ENCODE results near the gene KANTR.

DNA sequence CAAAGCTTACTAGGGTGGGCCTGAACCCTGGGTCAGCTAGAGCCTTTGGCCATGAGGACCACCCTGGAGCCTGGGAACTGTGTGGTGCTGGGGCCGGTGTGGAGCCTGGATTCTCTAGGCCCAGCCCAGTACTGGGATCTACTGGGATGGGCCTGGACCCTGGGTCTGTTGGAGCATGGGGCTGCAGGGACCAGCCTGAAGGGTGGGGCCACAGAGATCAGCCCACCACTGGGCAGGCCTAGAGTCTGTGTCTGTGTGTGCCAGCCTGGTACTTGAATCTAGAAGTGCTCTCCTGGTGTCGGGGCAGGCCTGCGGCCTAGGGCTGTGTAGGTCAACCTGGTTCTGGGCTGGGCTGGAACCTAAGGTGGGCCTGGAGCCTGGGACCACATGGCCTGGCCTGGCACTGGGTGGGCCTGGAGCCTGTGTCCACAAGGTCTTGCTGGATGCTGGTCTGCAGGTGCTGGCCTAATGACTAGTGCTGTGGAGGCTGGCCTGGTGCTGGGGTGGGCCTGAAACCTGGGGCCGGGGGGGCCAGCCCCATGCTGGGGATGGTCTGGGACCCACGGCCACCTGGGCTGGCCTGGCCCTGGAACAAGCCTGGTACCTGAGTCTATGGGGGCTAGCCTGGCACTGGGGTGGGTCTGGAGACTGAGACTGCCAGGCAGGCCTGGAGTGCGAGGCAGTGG lies 21.1 kb downstream of the KANTR start:
- TF ChIP-seq, protein P1, sequence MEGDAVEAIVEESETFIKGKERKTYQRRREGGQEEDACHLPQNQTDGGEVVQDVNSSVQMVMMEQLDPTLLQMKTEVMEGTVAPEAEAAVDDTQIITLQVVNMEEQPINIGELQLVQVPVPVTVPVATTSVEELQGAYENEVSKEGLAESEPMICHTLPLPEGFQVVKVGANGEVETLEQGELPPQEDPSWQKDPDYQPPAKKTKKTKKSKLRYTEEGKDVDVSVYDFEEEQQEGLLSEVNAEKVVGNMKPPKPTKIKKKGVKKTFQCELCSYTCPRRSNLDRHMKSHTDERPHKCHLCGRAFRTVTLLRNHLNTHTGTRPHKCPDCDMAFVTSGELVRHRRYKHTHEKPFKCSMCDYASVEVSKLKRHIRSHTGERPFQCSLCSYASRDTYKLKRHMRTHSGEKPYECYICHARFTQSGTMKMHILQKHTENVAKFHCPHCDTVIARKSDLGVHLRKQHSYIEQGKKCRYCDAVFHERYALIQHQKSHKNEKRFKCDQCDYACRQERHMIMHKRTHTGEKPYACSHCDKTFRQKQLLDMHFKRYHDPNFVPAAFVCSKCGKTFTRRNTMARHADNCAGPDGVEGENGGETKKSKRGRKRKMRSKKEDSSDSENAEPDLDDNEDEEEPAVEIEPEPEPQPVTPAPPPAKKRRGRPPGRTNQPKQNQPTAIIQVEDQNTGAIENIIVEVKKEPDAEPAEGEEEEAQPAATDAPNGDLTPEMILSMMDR (IDR thresholded peaks at IDR 0.05), result no peak
- no peak for TF ChIP-seq POLR2A (IDR thresholded peaks at IDR 0.05)
